HepG2 (cell line): Measurements from ENCODE around the gene TMEM107. TPM values are rescaled to one million over a fixed set of nuclear protein-coding genes. Genes with fewer than 3 reads are reported as not detected.
A peak's percentile ranks its signal among the peaks of the same experiment; 100 is the strongest.

ENCODE experiments used
- ATAC-seq: fragments of 200-7000 bp; cut with Tn5 transposase; 3 replicates; pipeline ENCODE4 v1.9.1; 2020; ENCODE audit warnings: mild to moderate bottlenecking, moderate library complexity
- BruUV-seq: library from RNA; stranded (reverse); fragments of 400-500 nt; replicated peaks from 2 replicates; lab custom pipeline; 2021; lab: Mats Ljungman, UMichigan
- CTCF ChIA-PET: fragments of 300-600 bp; formaldehyde crosslinking; extraction: SDS; loops from one replicate; lab custom pipeline; 2021; ENCODE audit warnings: low total read pairs, inconsistent platforms, low intra/inter-chr PET ratio; lab: Yijun Ruan, JAX
- POLR2A ChIA-PET: fragments of 350-600 bp; sonication (Branson Sonifier 250); formaldehyde crosslinking; loops from one replicate; lab custom pipeline; 2020; ENCODE audit warnings: antibody characterized with exemption, inconsistent platforms; lab: Yijun Ruan, JAX
- DNase-seq: peaks from one replicate; pipeline ENCODE4 v3.0.0-alpha.2; 2015; ENCODE audit warnings: low spot score
- FAIRE-seq: peaks from 3 replicates; lab custom pipeline; 2011; peaks lifted over from hg19 to GRCh38; lab: Jason Lieb, UNC
- H2AFZ ChIP-seq: one replicate; pipeline ENCODE4 v1.6.1; 2011; ENCODE audit warnings: low read length, inconsistent platforms
- H3K27ac ChIP-seq: fragments of 300-600 bp; 3 replicates; pipeline ENCODE4 v1.8.0; 2011; ENCODE audit warnings: mixed run types, mild to moderate bottlenecking, mixed read lengths, low read length, inconsistent platforms; ENCODE audit not compliant: insufficient read depth; ENCODE audit errors: extremely low read length
- H3K27me3 ChIP-seq, 2 experiments: fragments of 200-600 bp in 1 of 2; 2 replicates in 1 of 2; 3 replicates in 1 of 2; pipeline versions ENCODE4 v1.6.0 to v1.8.0; 2011; ENCODE audit warnings: low read length in 2 of 2, mild to moderate bottlenecking in 2 of 2, moderate library complexity in 2 of 2, inconsistent platforms in 1 of 2; ENCODE audit not compliant: insufficient read depth in 2 of 2, control insufficient read depth in 1 of 2
- H3K36me3 ChIP-seq, 2 experiments: fragments of 200-600 bp in 1 of 2; replicated peaks in 1 of 2; 2 replicates in 1 of 2; 3 replicates in 1 of 2; pipeline versions ENCODE4 v1.5.1 to v1.8.0; 2011; ENCODE audit warnings: low read length in 2 of 2, inconsistent platforms in 1 of 2; ENCODE audit not compliant: insufficient read depth in 2 of 2, control insufficient read depth in 1 of 2
- H3K4me1 ChIP-seq: 2 replicates; pipeline ENCODE4 v1.5.1; 2012; ENCODE audit warnings: low read length, inconsistent platforms; ENCODE audit not compliant: insufficient read depth
- H3K4me2 ChIP-seq: 2 replicates; pipeline ENCODE4 v1.6.0; 2011; ENCODE audit warnings: low read depth, low read length, inconsistent platforms
- H3K4me3 ChIP-seq, 3 experiments: fragments of 200-600 bp in 1 of 3; sonication (generic), shearing (Covaris generic) in 1 of 3; replicated peaks in 1 of 3; 2 replicates each; pipeline ENCODE4 v1.5.1; 2011 to 2016; ENCODE audit warnings: low read length in 3 of 3, inconsistent platforms in 2 of 3, low read depth in 2 of 3, mild to moderate bottlenecking in 2 of 3, control low read depth in 1 of 3, mixed read lengths in 1 of 3; ENCODE audit not compliant: insufficient read depth in 1 of 3
- H3K79me2 ChIP-seq: one replicate; pipeline ENCODE4 v1.6.1; 2011; ENCODE audit warnings: low read length, inconsistent platforms; ENCODE audit not compliant: insufficient read depth
- H3K9ac ChIP-seq: 2 replicates; pipeline ENCODE4 v1.6.0; 2011; ENCODE audit warnings: mild to moderate bottlenecking, low read depth, low read length, inconsistent platforms; ENCODE audit not compliant: insufficient read depth
- H3K9me3 ChIP-seq: 2 replicates; pipeline ENCODE4 v1.5.1; 2012; ENCODE audit warnings: mild to moderate bottlenecking, low read length
- H4K20me1 ChIP-seq: 2 replicates; pipeline ENCODE4 v1.6.0; 2011; ENCODE audit warnings: inconsistent platforms, mild to moderate bottlenecking, low read length, moderate library complexity; ENCODE audit not compliant: insufficient read depth
- ARNT2 ChIP-seq: sonication (generic); formaldehyde crosslinking; IDR thresholded peaks from 2 replicates; pipeline ENCODE4 v1.8.0; 2022; ENCODE audit warnings: mild to moderate bottlenecking, low read depth, missing genetic modification reagents, moderate library complexity
- CEBPB ChIP-seq: IDR thresholded peaks from 2 replicates; pipeline ENCODE4 v1.6.1; 2011; ENCODE audit warnings: low read depth, low read length, improper control_type of control experiment, borderline replicate concordance
- CEBPG ChIP-seq: IDR thresholded peaks from 2 replicates; pipeline ENCODE4 v1.6.1; 2016
- FLYWCH1 ChIP-seq: sonication (generic); formaldehyde crosslinking; IDR thresholded peaks from 2 replicates; pipeline ENCODE4 v1.8.1; 2023; ENCODE audit warnings: mild to moderate bottlenecking, missing genetic modification reagents
- GFI1 ChIP-seq: sonication (generic); formaldehyde crosslinking; IDR thresholded peaks from 2 replicates; pipeline ENCODE4 v1.5.0; 2020; ENCODE audit warnings: missing genetic modification reagents, mild to moderate bottlenecking, borderline replicate concordance
- ISX ChIP-seq: sonication (generic); formaldehyde crosslinking; conservative IDR thresholded peaks from 2 replicates; pipeline ENCODE4 v1.5.0; 2020; ENCODE audit warnings: missing genetic modification reagents
- LCORL ChIP-seq, 2 experiments: fragments of 450-650 bp in 1 of 2; sonication (generic) in 1 of 2; formaldehyde crosslinking in 1 of 2; IDR thresholded peaks; 2 replicates each; pipeline versions ENCODE4 v1.5.0 to v1.6.1; 2017 to 2020; ENCODE audit warnings: antibody characterized with exemption in 1 of 2, missing genetic modification reagents in 1 of 2
- MAFK ChIP-seq, 2 experiments: IDR thresholded peaks in 1 of 2; conservative IDR thresholded peaks in 1 of 2; 2 replicates each; pipeline ENCODE4 v1.6.1; 2011; ENCODE audit warnings: improper control_type of control experiment in 2 of 2, low read length in 2 of 2
- MXD3 ChIP-seq: IDR thresholded peaks from 2 replicates; pipeline ENCODE4 v1.6.1; 2016; ENCODE audit warnings: mild to moderate bottlenecking, missing biosample characterization, missing genetic modification reagents
- MXI1 ChIP-seq: IDR thresholded peaks from 3 replicates; pipeline ENCODE4 v1.6.1; 2012; ENCODE audit warnings: low read depth, low read length, inconsistent platforms, borderline replicate concordance
- NFIB ChIP-seq: sonication (generic); formaldehyde crosslinking; IDR thresholded peaks from 2 replicates; pipeline ENCODE4 v1.9.0; 2021; ENCODE audit warnings: missing genetic modification reagents, mild to moderate bottlenecking, borderline replicate concordance
- PHF21A ChIP-seq: sonication (generic); formaldehyde crosslinking; IDR thresholded peaks from 2 replicates; pipeline ENCODE4 v1.5.0; 2020; ENCODE audit warnings: mild to moderate bottlenecking, missing genetic modification reagents
- POLR2AphosphoS5 ChIP-seq: IDR thresholded peaks from 2 replicates; pipeline ENCODE4 v1.6.1; 2012; ENCODE audit warnings: low read depth, low read length
- RARA ChIP-seq: IDR thresholded peaks from 2 replicates; pipeline ENCODE4 v1.6.1; 2016; ENCODE audit warnings: missing genetic modification reagents, missing compliant biosample characterization
- RFXAP ChIP-seq: sonication (generic); formaldehyde crosslinking; IDR thresholded peaks from 2 replicates; pipeline ENCODE4 v1.4.0; 2020; ENCODE audit warnings: missing genetic modification reagents, borderline replicate concordance
- RXRA ChIP-seq: sonication (generic); formaldehyde crosslinking; IDR thresholded peaks from 2 replicates; pipeline ENCODE4 v1.5.1; 2020; ENCODE audit warnings: missing genetic modification reagents
- SIX1 ChIP-seq: sonication (generic); formaldehyde crosslinking; IDR thresholded peaks from 2 replicates; pipeline ENCODE4 v1.4.0; 2020; ENCODE audit warnings: missing genetic modification reagents, borderline replicate concordance
- USF2 ChIP-seq, 2 experiments: sonication (generic) in 1 of 2; formaldehyde crosslinking in 1 of 2; IDR thresholded peaks; 2 replicates each; pipeline versions ENCODE4 v1.5.1 to v1.6.1; 2011 to 2020; ENCODE audit warnings: borderline replicate concordance in 1 of 2, low read depth in 1 of 2, low read length in 1 of 2, mild to moderate bottlenecking in 1 of 2, missing genetic modification reagents in 1 of 2, moderate library complexity in 1 of 2
- WGBS: methylation state at CpG from one replicate; pipeline ENCODE4 v1.1.6; 2017; ENCODE audit warnings: low lambda C conversion rate; 5-methylcytosine and 5-hydroxymethylcytosine counted together
- in situ Hi-C: cut with HindIII; loops from 2 replicates; pipeline ENCODE4 v1.10.0; 2017; ENCODE audit warnings: low pct_unique_long_range_greater_than_20kb; ENCODE audit not compliant: extremely low pct_ligation_motif_present
- intact Hi-C: fragments of 100-400 bp; cut with micrococcal nuclease; formaldehyde crosslinking; loops from one replicate; pipeline ENCODE4 v1.10.0; 2022; ENCODE audit not compliant: unreplicated experiment
- polyA plus RNA-seq, 8 experiments: library from polyadenylated mRNA; depleted of rRNA in 3 of 8; stranded (reverse) in 7 of 8; unstranded in 1 of 8; fragments of >200 nt; fragmentation: Illumina TruSeq in 4 of 8; extraction: Trizol in 4 of 8; gene quantifications; 2 replicates each; pipeline versions ENCODE4 v1.2.1 to v1.2.3, GENCODE V29; 2011 to 2016; ENCODE audit warnings: low read depth in 4 of 8, missing spikeins in 1 of 8, mixed read lengths in 1 of 8; ENCODE audit not compliant: insufficient read depth in 1 of 8
- total RNA-seq, 5 experiments: library from RNA; depleted of rRNA; stranded (reverse); fragments of >200 nt; fragmentation: Illumina TruSeq; extraction: Trizol; gene quantifications; 2 replicates each; pipeline ENCODE4 v1.2.3, GENCODE V29; 2016; ENCODE audit warnings: low read depth in 1 of 5

TMEM107 gene
- total and polyA plus RNA-seq, 2 of the 13 experiments (the other 11 are each of a cell fraction or from before 2014, with no cell fraction given): 7.2 to 15.3 TPM

- Histone ChIP-seq H3K4me2 (peak overlapping the region; percentile 87), H3K79me2 (peaks cover 23% of the 10 kb centered on the region), H3K9ac (peak overlapping the region; percentile 87), H3K27me3 (no peaks in the 10 kb centered on the region; a peak in 1 of 5 replicates), H3K4me3 (peak overlapping the region; percentile 71 to 87 (median 75); a peak in 5 of 6 replicates), H3K4me1 (peaks cover 45% of the 10 kb centered on the region), H3K9me3 (no peaks in the 10 kb centered on the region), H2AFZ (peak overlapping the region; percentile 13), H4K20me1 (no peaks in the 10 kb centered on the region), H3K27ac (peak overlapping the region; percentile 91), H3K36me3 (peaks cover 0 to 4% of the 10 kb centered on the region in 2 experiments; a peak in 1 of 5 replicates)
- WGBS: 5% methylated on average over 14 of the region's 14 CpGs
- intact Hi-C loops: no loop called here
- in situ Hi-C loops: no loop called here
- ATAC-seq (peak; percentile 71), FAIRE-seq (peak; percentile 98), DNase-seq (peak; percentile 91)
- CTCF ChIA-PET: no interaction called here
- POLR2A ChIA-PET: interaction anchor here (0.7 to 6.5 kb wide), 12 partner anchors 10 to 83 kb away, joined by 3 to 105 read pairs (median 6); partner anchors contain the start of genes BORCS6, CTC1, RANGRF and SLC25A35
- no TSS peak for BruUV-seq
- TF ChIP-seq POLR2AphosphoS5: no peak
- TF ChIP-seq GFI1 (CRISPR knock-in tag): peak; percentile 45; the same call in 1 of the 2 replicates
- no peak for TF ChIP-seq USF2 (IDR thresholded peaks at IDR 0.05; ENCODE audit: low read depth, low read length)
- no peak for TF ChIP-seq USF2 (CRISPR knock-in tag; IDR thresholded peaks at IDR 0.05; ENCODE audit: borderline replicate concordance)
- TF ChIP-seq CEBPG (CRISPR knock-in tag): peak; percentile 93
- TF ChIP-seq NFIB (CRISPR knock-in tag): no peak
- peak; percentile 88 for TF ChIP-seq PHF21A
- TF ChIP-seq MXD3 (CRISPR knock-in tag): no peak
- TF ChIP-seq MAFK (conservative IDR thresholded peaks at IDR 0.05 in 1 of 2, IDR thresholded peaks at IDR 0.05 in 1 of 2; ENCODE audit: low read length in 2 of 2): peak; percentile 80 to 88
- TF ChIP-seq RXRA: peak; percentile 74; the same call in 1 of the 2 replicates
- TF ChIP-seq RFXAP (CRISPR knock-in tag): peak; percentile 38; the same call in 1 of the 2 replicates
- no peak for TF ChIP-seq ARNT2
- TF ChIP-seq LCORL (IDR thresholded peaks at IDR 0.05): no peak
- peak; percentile 46 for TF ChIP-seq LCORL (CRISPR knock-in tag; IDR thresholded peaks at IDR 0.05)
- TF ChIP-seq FLYWCH1: no peak
- TF ChIP-seq CEBPB: peak; percentile 94
- 0 out of 2 replicates have a peak, but pooled peaks have one; percentile 15 for TF ChIP-seq SIX1 (CRISPR knock-in tag)
- no peak for TF ChIP-seq ISX (CRISPR knock-in tag)
- TF ChIP-seq MXI1: peak; percentile 23; the same call in 1 of the 3 replicates
- peak; percentile 87 for TF ChIP-seq RARA
These were observed 36.4 kb upstream of the TMEM107 start for GRCh38 chr17:8212312-8213180.
